ENCODE results near the gene KCNJ9. TPM values are rescaled to one million over a fixed set of nuclear protein-coding genes. Genes with fewer than 3 reads are reported as not detected.

Gene KCNJ9
- polyA plus RNA-seq, 1 donor from 2014 or later = 8.0 TPM

GRCh38 chr1:160116283-160117147 is 35.2 kb downstream of the KCNJ9 start:
- Histone ChIP-seq H3K27ac (ENCODE audit: low read length) (no peak overlapping the region), H3K4me2 (ENCODE audit: low read length) (no peak overlapping the region), H3K4me3 (ENCODE audit: low read length) (no peak overlapping the region), H3K9me2 (ENCODE audit: insufficient read depth, low read length) (no peaks in the 10 kb centered on the region), H3K27me3 (ENCODE audit: insufficient read depth, low read depth, low read length) (no peaks in the 10 kb centered on the region), H3F3A (ENCODE audit: insufficient read depth, low read length, poor library complexity, severe bottlenecking) (no peaks in the 10 kb centered on the region), H3K9me3 (ENCODE audit: low read length) (no peaks in the 10 kb centered on the region), H3K9ac (ENCODE audit: low read length) (no peak overlapping the region), H3K79me2 (replicated peaks; ENCODE audit: insufficient read depth, low read length) (no peaks in the 10 kb centered on the region), H2AFZ (ENCODE audit: low read depth, low read length) (no peak overlapping the region), H3K36me3 (ENCODE audit: insufficient read depth, low read length) (no peaks in the 10 kb centered on the region), H4K20me1 (ENCODE audit: insufficient read depth) (no peaks in the 10 kb centered on the region)
- TF ChIP-seq CTCF (IDR thresholded peaks at IDR 0.05; ENCODE audit: poor library complexity, severe bottlenecking) = no peak

- TF ChIP-seq EP300 (conservative IDR thresholded peaks at IDR 0.05; ENCODE audit: poor library complexity, severe bottlenecking) = no peak
- TF ChIP-seq CTCF (IDR thresholded peaks at IDR 0.05; ENCODE audit: poor library complexity, severe bottlenecking) = no peak
- TF ChIP-seq MXI1 (conservative IDR thresholded peaks at IDR 0.05; ENCODE audit: poor library complexity, severe bottlenecking) = no peak
- no peak for TF ChIP-seq POLR2AphosphoS5 (IDR thresholded peaks at IDR 0.05)
- no peak for TF ChIP-seq RAD21 (conservative IDR thresholded peaks at IDR 0.05)
- TF ChIP-seq REST (IDR thresholded peaks at IDR 0.05; ENCODE audit: borderline replicate concordance) = no peak
- no peak for TF ChIP-seq EZH2 (IDR thresholded peaks at IDR 0.05; ENCODE audit: borderline replicate concordance, insufficient read depth, low read length, poor library complexity, severe bottlenecking)
- no peak for TF ChIP-seq SMC3 (conservative IDR thresholded peaks at IDR 0.05; ENCODE audit: poor library complexity)
- no peak for TF ChIP-seq TAF1 (IDR thresholded peaks at IDR 0.05; ENCODE audit: low read depth)
- no peaks in the 10 kb centered on the region for H3K27me3 ChIP-seq (ENCODE audit: insufficient read depth, low read depth, low read length)
- H3K9me2 ChIP-seq (ENCODE audit: insufficient read depth, low read length) = no peaks in the 10 kb centered on the region
- no peak overlapping the region for H3K4me2 ChIP-seq (ENCODE audit: low read length)
- no peak overlapping the region for H3K9ac ChIP-seq (ENCODE audit: low read length)
- H3K4me3 ChIP-seq (ENCODE audit: low read length) = no peak overlapping the region
- no peaks in the 10 kb centered on the region for H3F3A ChIP-seq (ENCODE audit: insufficient read depth, low read length, poor library complexity, severe bottlenecking)
- no peak overlapping the region for H2AFZ ChIP-seq (ENCODE audit: low read depth, low read length)
- no peaks in the 10 kb centered on the region for H3K36me3 ChIP-seq (ENCODE audit: insufficient read depth, low read length)
- H3K9me3 ChIP-seq (ENCODE audit: low read length) = no peaks in the 10 kb centered on the region
- H3K27ac ChIP-seq (ENCODE audit: low read length) = no peak overlapping the region
- no peaks in the 10 kb centered on the region for H4K20me1 ChIP-seq (ENCODE audit: insufficient read depth)
- no peaks in the 10 kb centered on the region for H3K79me2 ChIP-seq (replicated peaks; ENCODE audit: insufficient read depth, low read length)
Measured at GRCh38 chr1:160117300-160117699, 36.0 kb downstream of the KCNJ9 start.

Data from neural cell (in vitro differentiated cells).